SH-SY5Y (cell line): Measurements from ENCODE around the gene CLDN6.

Experiments
- GATA2 ChIP-seq: IDR thresholded peaks from 2 replicates; pipeline ENCODE4 v1.6.1; 2011; ENCODE audit warnings: mild to moderate bottlenecking, low read depth, low read length
- GATA3 ChIP-seq: IDR thresholded peaks from 2 replicates; pipeline ENCODE4 v1.6.1; 2011; ENCODE audit warnings: low read depth, mild to moderate bottlenecking, low read length, moderate library complexity

DNA sequence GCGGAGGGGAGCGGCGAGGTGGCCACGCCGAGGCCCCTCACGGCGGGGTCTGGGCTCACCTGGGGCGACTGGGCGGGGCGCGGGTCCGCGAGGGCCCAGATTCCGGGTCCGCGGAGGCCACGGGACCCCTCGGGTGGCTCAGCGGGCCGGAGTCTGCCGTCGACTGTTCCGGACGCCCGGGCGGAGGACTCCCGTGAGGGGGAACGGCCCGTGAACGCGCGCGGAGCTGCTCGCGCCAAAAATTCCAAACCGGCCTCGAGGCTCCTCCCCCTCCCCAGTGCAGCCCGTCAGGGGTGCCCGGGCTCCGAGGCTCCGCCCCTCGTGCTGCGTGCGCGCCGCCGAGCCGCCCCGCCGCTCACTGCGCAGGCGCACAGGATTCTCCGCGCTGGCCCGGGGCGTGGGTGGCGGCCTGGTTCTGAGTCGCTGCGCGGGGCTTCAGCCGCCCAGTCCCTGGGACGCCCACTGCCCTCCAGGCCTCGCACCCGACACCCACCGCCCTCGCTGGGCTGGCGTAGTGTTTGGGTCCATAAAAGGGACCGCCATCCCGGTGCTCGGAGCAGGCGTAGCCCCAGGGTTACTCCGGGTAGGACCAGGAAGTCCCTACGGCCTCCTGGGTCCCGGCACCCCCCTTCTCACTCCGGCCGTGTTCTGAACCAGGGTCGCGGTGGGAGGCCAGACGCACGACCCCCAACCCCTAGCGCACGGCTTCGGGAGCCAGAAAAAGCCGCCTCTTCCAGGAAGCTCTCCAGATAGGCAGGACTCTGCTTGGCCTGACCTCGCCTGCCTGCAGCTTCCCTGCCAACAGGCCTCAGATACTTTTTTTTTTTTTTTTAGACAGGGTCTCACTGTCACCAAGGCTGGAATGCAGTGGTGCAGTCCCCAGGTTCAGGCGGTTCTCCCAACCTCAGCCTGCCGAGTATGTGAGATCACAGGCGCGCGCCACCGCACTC, 37.5 kb downstream of the CLDN6 start, which contains the start of gene PKMYT1:
- no peak for TF ChIP-seq GATA3
- TF ChIP-seq GATA2: no peak
